NCI-H774 (cell line): ENCODE results near the gene CT45A10.
"Not testable (repeated sequence)": the region's sequence is repeated elsewhere in the genome, so short reads cannot be mapped to it uniquely, and the experiment has no call there.

Experiments used
- DNase-seq: peaks from one replicate; lab custom pipeline; 2025; lab: John Stamatoyannopoulos, UW

CT45A10 gene, protein sequence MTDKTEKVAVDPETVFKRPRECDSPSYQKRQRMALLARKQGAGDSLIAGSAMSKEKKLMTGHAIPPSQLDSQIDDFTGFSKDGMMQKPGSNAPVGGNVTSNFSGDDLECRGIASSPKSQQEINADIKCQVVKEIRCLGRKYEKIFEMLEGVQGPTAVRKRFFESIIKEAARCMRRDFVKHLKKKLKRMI

DNA sequence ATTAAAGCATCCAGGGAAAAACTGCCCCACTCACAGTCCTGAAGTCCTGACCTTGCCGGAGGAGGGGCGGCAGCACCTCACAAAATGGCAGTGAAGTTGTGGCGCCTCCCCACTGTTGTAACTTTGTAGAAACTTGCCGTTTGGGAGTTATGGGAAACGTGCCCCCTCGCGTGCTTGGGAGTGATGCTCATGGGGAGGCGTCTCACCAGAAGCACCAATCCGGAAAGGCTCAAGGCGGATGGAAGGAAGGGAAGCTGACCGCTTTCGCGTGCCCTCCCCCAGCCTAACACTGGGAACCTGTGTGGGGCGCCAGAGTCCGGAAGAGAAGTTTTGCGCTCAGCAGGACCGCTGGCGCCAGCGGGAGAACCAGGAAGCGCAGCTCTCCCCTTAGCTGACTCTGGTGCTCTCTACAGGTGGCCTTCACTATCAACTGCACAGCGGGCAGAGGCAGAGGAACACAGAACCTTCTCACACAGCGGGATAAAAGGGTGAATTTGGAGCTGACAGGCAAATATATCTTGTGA lies at the start of gene CT45A10, which contains the start of gene SAGE1:
TSS of gene CT45A10 (minus strand) at position 151 of the 524 bp plus-strand sequence. CDS start 8,100 bp downstream, outside the sequence.
TSS of gene SAGE1 (plus strand) at position 423 of the 524 bp plus-strand sequence. CDS start 2,527 bp downstream, outside the sequence.
- peak; percentile 81 for DNase-seq

DNA sequence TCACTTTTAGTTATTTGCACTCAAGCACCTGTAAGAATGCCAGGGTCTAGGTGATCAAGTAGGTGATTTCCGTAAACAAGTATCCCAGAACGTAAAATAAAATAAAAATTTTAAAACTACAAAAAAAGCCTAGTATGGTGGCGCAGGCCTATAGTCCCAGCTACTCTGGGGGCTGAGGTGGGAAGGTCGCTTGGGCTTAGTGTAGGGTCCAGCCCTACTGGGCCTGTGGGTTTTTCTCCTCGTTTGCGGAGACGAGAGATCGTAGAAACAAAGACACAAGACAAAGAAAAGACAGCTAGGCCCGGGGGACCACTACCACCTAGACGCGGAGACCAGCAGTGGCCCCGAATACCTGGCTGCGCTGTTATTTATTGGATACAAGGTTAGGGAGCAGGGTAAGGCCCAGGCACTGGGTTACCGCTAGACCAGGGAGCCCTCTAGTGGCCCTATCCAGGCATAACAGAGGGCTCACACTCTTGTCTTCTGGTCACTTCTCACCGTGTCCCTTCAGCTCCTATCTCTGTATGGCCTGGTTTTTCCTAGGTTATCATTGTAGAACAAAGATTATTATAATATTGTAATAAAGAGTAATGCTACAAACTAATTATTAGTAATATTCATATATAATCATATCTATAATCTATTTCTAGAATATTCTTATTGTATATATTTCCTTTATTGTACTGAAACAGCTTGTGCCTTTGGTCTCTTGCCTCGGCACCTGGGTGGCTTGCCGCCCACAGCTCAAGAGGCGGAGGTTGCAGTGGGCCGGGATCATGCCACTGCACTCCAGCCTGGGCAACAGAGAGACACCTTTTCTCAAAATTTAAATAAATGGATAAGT lies 38.6 kb upstream of the CT45A10 start:
- DNase-seq, result peak; percentile 54

DNA sequence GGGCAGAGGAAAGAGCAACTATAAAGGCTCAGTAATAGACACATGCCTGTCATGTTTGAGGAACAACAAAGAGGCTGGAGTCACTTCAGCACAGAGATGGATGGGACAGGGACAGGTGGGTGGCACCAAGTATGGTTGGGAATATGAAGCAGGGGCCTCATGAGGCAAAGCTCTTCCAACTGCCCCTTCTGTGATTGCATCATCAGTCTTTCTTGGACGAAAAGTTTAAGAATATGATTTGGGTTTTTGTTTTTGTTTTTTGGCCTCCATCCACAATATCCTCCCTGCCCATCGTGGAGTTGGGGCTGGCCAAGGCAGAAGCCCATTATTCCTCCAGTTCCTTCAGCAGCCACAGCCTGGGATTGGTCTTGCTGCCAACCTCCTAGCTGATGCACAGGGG lies 34.7 kb upstream of the CT45A10 start:
- no peak for DNase-seq

DNA sequence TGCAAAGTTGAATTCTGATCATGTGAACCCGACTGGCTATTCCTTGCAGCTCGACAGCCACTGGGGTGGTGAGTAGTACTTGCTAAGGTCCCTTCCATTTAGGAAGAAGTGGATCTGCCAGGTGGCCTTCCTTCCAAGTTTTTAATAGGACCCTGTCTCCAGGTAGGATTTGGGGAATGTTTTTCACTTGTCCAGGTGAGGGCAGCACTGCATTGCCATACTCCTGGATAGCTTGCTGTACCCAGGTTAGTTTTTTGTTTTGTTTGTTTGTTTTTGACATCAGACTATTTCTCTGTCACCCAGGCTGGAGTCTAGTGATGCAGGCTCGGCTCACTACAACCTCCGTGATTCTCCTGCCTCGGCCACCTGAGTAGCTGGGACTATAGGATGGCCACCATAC lies 30.1 kb upstream of the CT45A10 start:
- no peak for DNase-seq

DNA sequence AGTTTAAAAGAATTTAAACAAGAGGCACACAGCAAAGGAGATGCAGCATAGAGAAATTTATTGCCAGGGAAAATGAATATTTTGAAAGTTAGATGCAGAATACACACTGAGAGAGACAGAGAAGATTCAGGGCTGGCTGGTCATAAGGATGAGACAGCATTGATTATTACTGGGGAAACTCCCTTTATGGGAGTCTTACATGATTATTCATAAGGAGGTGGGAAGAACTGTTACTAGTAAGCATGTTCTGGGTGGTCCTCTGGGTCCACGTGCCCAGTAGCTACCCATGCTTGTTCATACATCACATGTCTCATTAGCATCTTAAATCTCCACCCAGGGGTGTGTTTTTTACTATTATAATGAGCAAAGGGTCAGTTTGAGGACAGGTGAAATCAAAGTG lies 27.3 kb upstream of the CT45A10 start:
- DNase-seq, result not testable (repeated sequence)

DNA sequence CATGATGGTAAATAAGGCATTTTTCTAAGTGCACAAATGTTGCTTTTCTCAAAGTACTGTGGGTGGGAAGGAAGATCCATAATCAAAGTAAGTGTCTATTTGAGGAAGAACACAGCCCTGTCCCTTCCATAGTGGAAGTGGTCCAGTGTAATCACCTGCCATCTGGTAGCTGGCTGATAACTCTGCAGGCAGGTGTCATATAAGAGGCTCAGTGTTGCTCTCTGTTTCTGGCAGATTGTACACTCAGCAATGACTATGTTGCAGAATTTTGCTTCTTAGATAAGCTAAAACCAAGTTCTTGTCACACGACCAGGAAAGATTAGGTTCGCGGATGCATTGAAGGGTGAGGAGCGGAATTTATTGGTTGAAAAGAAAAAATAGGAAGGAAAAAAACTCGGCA lies 21.2 kb upstream of the CT45A10 start:
- DNase-seq, result no peak

DNA sequence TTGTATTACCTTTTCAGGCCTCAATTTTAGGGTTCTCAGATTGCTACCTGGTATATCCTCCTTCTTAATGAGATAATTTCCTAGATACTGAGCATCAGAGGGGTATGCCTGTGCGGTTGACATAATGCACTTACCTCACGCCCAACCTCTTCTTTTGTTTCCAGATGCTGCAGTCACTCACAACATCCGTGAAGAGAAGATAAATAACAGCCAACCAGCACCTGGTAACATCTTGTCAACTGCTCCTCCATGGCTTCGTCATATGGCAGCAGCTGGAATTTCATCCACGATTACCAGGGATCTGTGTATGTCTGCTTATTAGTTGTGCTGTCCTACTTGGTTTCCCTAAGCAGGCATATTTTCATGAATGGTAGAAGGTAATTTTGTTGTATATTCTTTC lies 17.0 kb upstream of the CT45A10 start:
- no peak for DNase-seq

DNA sequence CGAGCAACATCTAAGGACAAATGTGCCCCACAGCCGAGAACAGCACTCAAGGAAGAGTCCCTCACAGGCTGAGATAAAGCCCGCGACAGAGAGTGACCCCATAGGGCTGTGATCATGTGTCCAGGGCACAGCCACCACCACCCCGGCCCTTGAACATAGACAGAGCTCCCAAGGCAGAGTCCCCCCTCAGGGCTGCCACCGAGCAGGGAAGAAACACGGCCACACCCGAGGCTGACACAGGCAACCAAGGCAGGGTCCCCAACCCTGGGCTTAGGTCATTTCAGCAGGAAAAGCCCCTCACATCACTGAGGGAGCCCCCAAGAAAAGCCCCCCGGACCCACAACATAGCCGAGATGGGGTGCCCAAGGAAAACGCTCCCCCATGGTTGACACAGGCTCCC lies 463 bp downstream of the CT45A10 start:
- no peak for DNase-seq

DNA sequence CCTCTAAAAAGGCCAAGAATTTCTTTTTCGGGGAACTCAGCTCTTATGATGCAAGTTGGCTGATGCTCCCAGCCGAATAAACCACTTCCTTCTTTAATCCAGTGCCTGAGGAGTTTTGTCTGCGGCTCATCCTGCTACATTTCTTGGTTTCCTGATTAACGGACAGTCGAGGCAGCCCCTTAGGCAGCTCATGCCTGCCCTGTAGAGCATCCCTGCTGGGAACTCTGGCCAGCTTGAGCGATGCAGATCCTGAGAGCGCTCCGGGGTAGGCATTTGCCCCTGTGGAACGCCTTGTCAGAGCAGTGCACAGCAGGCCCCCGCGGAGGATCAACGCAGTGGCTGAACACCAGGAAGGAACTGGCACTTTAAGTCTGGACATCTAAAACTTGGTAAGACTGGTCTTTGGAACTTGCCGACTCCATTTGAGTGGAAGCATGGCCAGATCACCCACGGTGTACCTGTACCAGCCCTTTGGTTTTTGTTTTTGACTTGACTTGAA lies 3.1 kb downstream of the CT45A10 start:
- no peak for DNase-seq

DNA sequence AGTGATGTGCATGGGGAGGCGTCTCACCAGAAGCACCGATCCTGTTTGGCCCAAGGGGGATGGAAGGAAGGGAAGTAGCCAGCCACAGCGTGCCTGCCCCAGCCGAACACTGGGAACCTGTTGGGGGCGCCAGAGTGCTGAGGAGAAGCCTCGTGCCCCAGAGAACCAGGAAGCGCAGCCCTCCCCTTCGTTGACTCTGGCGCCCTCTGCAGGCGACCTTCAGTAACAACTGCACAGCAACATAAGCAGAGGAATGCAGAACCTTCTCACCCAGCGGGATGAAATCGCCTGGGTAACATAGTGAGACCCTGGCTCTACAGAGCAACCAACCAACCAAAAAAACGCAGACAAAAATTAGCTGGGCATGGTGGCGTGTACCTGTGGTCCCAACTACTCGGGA lies 4.3 kb downstream of the CT45A10 start:
- DNase-seq, result not testable (repeated sequence)

DNA sequence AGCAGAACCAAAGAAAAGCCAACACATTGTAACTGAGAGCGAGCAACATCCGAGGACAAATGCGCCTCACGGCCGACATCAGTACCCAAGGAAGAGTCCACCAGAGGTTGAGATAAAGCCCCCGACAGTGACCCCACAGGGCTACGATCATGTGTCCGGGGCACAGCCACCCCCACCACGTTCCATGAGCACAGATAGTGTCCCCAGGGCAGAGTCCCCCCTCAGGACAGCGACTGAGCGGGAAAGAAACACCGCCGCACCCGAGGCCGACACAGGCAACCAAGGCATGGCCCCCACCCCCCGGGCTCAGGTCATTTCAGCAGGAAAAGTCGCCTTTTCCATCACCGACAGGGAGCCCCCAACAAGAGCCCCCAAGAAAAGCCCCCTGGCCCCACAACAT lies 5.0 kb downstream of the CT45A10 start:
- not testable (repeated sequence) for DNase-seq

DNA sequence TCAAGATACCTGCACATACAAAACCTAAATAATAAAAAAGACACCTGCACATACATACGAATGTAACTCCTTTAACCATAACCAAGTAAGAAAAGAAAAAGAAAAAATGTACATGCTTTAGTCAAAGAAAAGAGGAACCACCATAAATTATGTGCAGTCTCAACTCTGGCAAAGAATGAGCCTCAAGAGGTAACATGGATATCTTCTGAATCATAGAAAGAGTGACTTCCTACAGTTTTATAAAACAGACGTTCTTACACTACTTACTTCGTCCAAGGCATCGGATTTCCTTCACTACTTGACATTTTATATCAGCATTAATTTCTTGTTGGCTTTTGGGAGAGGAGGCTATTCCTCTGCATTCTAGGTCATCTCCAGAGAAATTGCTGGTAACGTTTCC lies 10.5 kb downstream of the CT45A10 start:
- not testable (repeated sequence) for DNase-seq

DNA sequence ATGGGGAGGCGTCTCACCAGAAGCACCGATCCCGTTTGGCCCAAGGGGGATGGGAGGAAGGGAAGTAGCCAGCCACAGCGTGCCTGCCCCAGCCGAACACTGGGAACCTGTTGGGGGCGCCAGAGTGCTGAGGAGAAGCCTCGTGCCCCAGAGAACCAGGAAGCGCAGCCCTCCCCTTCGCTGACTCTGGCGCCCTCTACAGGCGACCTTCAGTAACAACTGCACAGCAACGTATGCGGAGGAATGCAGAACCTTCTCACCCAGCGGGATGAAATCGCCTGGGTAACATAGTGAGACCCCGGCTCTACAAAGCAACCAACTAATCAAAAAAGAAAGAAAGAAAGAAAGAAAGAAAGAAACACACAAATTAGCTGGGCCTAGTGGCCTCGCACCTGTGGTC lies 21.5 kb downstream of the CT45A10 start, which contains the start of gene CT45A9:
TSS of gene CT45A9 (minus strand) at position 101 of the 400 bp plus-strand sequence. CDS start 3,751 bp downstream, outside the sequence.
- DNase-seq, result not testable (repeated sequence)

DNA sequence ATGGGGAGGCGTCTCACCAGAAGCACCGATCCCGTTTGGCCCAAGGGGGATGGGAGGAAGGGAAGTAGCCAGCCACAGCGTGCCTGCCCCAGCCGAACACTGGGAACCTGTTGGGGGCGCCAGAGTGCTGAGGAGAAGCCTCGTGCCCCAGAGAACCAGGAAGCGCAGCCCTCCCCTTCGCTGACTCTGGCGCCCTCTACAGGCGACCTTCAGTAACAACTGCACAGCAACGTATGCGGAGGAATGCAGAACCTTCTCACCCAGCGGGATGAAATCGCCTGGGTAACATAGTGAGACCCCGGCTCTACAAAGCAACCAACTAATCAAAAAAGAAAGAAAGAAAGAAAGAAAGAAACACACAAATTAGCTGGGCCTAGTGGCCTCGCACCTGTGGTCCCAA lies 38.8 kb downstream of the CT45A10 start, which contains the start of gene CT45A8:
TSS of gene CT45A8 (minus strand) at position 101 of the 400 bp plus-strand sequence. CDS start 3,755 bp downstream, outside the sequence.
- not testable (repeated sequence) for DNase-seq

DNA sequence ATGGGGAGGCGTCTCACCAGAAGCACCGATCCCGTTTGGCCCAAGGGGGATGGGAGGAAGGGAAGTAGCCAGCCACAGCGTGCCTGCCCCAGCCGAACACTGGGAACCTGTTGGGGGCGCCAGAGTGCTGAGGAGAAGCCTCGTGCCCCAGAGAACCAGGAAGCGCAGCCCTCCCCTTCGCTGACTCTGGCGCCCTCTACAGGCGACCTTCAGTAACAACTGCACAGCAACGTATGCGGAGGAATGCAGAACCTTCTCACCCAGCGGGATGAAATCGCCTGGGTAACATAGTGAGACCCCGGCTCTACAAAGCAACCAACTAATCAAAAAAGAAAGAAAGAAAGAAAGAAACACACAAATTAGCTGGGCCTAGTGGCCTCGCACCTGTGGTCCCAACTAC lies 56.1 kb downstream of the CT45A10 start, which contains the start of gene CT45A7:
TSS of gene CT45A7 (minus strand) at position 101 of the 400 bp plus-strand sequence. CDS start 3,747 bp downstream, outside the sequence.
- DNase-seq, result not testable (repeated sequence)
